ENCODE results near the gene PIK3CD.
"Not testable (repeated sequence)": the region's sequence is repeated elsewhere in the genome, so short reads cannot be mapped to it uniquely, and the experiment has no call there.

The PIK3CD gene

DNA sequence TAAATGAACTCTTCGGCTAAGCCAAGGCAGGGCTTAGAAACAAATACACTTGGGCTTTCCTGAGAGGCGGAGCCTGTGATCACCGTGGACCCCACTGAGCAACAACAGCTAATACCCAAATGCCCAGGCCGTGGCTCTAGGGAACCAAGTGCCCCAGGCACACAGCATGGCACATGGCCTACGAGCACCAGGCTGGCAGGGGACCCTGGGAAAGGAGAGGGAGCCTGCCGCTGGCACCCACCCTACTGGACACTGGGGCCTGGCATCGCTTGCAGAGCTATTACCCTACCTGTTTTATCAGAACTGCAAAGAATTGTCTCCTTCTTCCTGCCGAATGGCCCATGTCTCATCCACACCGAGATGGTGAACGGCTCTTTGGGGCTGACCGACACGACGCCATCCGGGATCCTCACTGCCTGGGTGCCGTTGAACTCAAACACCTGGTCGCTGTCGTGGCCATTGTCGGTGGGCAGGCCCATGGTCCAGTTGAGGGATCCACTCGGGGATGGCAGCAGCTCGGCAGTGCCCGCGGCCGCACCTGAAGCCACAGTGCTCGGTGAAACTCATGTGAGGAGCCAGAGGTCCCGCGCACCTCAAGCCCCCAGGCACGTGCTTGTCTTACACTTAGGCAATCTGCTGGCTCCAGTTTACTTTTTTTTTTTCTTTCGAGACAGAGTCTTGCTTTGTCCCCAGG is 92.7 kb downstream of the PIK3CD start:
- DNase-seq, result no peak

DNA sequence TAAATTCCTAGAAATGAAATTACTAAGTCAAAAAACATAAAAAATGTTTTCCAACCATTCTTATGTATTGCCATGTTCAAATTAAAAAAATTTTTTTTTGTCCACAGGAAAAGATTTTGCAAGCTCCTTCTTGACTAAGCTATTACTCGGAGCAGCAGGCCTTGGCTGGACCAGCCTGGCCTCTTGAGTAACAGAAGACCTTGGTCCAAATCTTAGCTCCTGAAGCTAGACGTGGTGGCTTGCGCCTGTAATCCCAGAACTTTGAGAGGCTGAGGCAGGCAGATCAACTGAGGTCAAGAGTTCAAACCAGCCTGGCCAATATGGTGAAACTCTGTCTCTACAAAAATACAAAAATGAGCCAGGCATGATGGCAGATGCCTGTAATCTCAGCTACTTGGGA is 94.7 kb downstream of the PIK3CD start:
- no peak for DNase-seq

DNA sequence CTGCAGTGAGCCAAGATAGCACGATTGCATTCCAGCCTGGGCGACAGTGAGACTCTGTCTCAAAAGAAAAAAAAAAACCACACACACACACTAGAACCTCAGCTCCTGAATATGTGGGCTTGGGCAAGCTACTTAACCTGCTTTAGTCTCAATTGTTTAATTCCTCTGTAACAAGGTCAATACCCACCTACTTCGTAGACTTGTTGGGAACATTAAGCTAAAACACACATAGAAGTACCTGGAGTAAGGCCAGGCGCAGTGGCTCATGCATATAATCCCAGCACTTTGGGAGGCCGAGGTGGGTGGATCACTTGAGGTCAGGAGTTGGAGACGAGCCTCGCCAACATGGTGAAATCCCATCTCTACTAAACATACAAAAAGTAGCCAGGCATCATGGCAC is 95.1 kb downstream of the PIK3CD start:
- no peak for DNase-seq

DNA sequence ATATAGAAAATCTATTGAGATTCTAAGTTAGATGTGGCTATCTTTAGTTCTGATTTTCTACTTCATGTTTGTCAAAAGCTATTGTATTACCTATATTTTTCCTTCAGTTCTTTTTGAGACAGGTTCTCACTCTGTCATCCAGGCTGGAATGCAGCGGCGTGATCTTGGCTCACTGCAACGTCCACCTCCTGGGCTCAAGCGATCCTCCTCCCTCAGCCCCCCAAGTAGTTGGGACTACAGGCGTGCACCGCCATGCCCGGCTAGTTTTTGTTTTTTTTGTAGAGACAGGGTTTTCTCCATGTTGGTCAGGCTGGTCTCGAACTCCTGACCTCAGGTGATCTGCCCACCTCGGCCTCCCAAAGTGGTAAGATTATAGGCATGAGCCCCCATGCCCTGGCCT is 96.9 kb downstream of the PIK3CD start:
- DNase-seq, result not testable (repeated sequence)

GRCh38 chr1:9749361-9749760 is 97.8 kb downstream of the PIK3CD start:
- DNase-seq, result no peak

- DNase-seq, result no peak
Observed at GRCh38 chr1:9751971-9752370, 100.4 kb downstream of the PIK3CD start.

DNA sequence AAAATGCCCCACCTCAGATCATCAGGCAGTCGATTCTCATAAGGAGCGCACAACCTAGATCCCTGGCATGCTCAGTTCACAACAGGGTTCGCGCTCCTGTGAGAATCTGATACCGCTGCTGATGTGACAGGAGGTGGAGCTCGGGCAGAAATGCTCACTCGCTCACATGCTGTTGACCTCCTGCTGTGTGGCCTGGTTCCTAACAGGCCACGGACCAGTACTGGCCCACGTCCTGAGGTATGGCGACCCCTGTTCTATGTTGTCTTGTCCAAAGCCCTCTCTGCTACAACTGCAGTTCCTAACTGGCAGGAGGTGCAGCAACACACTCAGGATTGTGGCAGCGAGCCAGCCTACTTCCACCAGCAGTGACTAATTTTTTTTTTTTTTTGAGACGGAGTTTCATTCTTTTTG is 101.6 kb downstream of the PIK3CD start:
- no peak for DNase-seq

DNA sequence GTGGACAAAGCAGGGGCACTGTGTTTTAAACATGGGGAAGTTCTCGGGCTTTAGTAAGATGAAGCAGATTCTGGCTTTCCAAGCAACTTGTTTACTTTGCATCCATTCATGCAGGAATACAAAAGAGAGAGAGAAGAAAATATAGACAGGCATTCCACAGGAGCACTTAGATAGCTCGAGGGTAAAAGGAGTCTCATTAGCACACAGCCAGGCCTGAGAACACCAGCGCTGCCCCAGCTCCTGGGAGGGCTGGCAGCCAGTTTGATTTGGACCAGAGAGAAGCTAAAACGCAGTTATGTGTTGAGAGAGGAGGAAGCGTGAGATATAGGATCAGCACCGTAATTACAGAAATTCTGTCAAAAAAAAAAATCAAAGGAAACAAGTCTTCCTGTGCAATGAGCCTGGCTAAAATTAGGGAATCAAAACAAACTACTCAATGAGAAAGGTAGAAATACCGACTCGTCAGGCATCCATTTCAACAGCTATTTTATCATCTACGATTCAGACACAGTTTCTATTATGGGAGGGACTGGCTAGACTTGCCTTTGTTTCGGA is 104.0 kb downstream of the PIK3CD start:
- no peak for DNase-seq

DNA sequence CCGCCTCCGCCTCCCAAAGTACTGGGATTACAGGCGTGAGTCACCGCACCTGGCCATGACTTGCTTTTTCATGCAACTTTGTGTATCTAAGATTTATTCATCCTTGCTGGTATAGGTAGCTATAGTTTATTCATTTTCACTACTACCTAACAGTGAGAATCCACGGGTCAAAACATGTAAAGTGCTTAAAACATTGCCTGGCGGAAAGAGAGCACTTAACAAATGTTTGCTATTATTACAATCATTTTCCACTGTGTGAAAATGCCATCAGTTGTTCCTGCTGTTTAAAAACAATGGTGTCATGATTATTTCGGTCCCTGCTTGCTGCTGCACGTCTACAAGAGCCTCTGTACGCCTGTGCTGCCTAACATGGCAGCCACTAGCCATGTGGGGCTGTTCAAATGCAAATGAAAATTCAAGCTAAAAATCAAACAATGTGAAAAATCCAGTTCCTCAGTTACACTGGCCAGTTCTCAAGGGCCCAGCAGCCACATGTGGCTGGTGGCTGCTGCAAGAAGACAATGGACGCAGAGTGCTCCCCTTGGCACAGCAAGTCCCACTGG is 107.1 kb downstream of the PIK3CD start:
- DNase-seq, result no peak

DNA sequence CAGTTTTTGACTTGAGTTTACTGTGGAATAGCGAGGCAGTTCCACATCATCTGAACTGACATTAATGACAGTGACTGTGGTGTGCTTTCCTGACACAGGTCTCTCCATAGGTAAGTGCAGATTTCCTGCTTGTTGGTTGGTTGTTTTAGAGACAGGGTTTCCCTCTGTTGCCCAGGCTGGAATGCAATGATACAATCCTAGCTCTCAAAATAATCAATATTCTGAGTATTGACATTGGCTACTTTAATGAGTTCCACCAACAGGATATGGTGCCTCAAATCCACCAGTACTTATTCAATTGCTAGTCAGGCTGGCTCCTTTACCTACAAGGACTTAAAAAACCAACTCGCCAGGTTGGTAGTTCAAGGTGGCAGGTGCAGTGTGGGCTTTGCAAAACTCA is 108.4 kb downstream of the PIK3CD start:
- DNase-seq, result no peak

GRCh38 chr1:9760824-9761223 is 109.3 kb downstream of the PIK3CD start:
- DNase-seq, result no peak

- DNase-seq, result no peak
Observed at GRCh38 chr1:9761855-9762254, 110.3 kb downstream of the PIK3CD start.

GRCh38 chr1:9762446-9762845 is 110.9 kb downstream of the PIK3CD start:
- not testable (repeated sequence) for DNase-seq

GRCh38 chr1:9763914-9764313 is 112.4 kb downstream of the PIK3CD start:
- DNase-seq, result no peak

DNA sequence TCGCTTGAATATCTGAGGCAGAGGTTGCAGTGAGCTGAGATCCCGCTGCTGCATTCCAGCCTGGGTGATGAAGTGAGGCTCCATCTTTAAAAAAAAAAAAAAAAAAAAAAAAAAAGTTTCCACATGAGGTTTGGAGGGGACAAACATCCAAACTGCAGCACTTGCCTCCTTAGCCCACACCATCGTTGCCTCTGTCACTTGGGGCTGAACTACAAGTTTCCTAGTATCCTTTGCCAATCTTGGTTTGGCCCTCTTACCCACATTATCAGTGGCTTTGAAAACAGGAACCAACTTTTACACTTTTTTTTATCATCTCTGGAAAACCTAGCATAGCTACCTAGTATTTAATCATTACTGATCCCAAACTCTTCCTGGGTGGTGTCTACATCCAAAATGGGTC is 113.0 kb downstream of the PIK3CD start:
- DNase-seq, result no peak

DNA sequence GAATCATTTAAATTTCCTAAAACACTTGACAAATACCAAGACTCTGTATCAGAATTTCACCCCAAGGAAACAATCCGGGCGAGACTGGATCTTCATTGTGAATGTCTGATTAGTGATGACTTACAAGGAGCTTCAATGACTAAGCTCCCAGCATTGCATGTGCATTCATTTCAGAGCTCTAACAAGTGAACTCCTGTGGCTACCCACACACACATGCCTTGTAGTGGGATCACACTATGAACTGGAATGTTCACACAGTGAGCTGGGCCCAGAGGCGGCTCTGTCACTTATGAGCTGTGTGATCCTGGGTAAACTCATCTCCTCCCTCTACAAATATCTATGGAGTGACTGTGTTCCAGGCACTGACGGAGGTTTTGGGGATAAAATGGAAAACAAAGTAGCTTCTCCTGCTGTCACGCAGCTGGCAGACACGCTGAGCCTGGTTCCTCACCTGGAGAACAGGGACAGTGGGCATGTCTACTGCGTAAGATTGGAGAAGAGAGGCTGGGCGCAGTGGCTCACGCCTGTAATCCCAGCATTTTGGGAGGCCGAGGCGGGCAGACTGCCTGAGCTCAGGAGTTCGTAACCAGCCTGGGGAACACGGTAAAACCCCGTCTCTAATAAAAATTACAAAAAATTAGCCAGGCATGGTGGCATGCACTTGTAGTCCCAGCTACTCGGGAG is 115.4 kb downstream of the PIK3CD start:
- no peak for DNase-seq

- peak in 1 of 2 donors; percentile 40 for DNase-seq
Observed at GRCh38 chr1:9767964-9768668, 116.6 kb downstream of the PIK3CD start.

- no peak for DNase-seq
Observed at GRCh38 chr1:9768983-9769382, 117.5 kb downstream of the PIK3CD start.

GRCh38 chr1:9770298-9770697 is 118.8 kb downstream of the PIK3CD start:
- DNase-seq, result no peak

GRCh38 chr1:9774712-9775679 is 123.5 kb downstream of the PIK3CD start:
- DNase-seq, result no peak

DNA sequence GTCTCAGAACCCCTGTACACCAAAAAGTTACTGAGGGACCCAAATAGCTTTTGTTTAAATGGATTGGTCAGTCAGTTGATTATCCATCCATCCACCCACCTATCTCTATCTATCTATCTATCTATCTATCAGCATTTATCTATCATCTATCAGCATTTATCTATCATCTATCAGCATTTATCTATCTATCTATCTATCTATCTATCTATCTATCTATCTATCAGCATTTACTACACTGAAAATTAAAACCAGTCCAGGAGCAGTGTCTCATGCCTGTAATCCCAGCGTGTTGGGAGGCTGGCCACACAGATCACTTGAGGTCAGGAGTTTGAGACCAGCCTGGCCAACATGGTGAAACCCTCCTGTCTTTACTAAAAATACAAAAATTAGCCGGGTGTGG is 125.2 kb downstream of the PIK3CD start:
- DNase-seq, result no peak

Measured in stimulated activated CD4-positive, alpha-beta T cell treated with anti-CD3 and anti-CD28 coated beads, Interleukin-2, amount 100 ng/mL, for 24 hours (primary cell).